Ammon's horn (tissue), 1 donor: ENCODE data around the gene E2F3.

Source experiments
- DNase-seq: peaks from one replicate; pipeline ENCODE4 v3.0.0-alpha.2; 2016; ENCODE audit warnings: low spot score

The E2F3 gene

DNA sequence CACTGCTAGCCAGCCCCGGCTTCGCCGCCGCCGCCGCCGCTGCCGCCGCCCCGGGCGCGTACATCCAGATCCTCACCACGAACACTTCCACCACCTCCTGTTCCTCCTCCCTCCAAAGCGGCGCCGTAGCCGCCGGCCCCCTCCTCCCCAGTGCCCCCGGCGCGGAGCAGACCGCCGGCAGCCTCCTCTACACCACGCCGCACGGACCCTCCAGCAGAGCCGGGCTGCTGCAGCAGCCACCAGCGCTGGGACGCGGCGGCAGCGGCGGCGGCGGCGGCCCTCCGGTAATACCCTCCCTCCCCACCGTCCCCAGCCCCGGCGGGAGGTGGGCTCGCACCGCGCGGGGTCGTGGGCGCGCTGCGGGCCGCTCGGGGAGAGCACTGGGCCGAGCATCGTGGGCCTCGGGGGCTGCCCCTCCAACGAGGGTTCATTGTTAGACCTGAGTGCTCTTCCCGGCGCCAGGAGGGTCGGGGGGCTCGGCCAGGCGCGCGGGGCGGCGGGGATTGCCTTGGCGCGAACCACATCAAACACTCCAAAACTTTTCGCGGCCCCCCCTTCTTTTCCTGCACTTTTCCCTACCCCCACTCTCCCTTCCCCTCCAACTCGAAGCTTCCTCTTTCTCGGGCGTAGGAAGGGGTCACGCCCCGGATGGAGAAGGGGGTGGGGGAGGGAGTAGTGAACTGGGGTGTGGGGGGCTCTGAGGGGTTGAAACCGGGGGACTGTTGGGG lies 827 bp downstream of the E2F3 start:
- peak; percentile 49 for DNase-seq

DNA sequence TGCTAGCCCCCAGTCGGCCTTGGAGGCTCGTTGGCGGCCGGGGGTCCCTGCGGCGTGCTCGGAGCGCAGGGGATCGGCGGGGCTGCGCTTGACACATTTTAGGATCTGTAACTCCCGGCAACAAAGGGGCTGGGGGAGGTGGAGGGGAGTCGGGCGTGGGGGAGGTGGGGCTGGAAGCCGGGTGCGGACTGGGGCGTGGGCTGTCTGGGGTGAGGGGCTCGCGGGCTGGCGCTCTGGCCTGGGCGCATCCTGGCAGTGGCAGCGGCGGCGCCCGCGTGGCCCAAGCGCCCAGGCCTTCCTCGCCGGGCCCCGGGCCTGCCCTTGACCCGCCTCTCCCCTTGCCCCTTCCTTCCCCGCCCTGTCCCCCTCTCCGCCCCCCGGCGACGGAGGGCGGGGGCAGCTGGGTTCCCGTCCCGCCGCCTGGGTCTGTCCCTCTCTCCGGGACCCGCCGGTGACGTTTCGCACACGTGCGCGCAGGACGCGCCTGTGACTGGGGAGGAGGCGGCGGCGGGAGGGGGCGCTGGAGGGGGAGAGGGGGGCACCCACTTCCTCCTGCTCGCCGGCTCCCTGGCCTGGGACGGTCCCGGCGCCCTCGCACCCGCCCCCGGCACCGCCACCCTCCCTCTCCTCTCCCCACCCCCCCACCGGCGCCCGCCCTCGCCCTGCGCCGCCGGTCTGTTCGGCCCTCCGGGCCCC lies 1.5 kb downstream of the E2F3 start:
- DNase-seq: peak; percentile 85

- peak; percentile 20 for DNase-seq
Measured at GRCh38 chr6:20403766-20404640, 2.3 kb downstream of the E2F3 start.

DNA sequence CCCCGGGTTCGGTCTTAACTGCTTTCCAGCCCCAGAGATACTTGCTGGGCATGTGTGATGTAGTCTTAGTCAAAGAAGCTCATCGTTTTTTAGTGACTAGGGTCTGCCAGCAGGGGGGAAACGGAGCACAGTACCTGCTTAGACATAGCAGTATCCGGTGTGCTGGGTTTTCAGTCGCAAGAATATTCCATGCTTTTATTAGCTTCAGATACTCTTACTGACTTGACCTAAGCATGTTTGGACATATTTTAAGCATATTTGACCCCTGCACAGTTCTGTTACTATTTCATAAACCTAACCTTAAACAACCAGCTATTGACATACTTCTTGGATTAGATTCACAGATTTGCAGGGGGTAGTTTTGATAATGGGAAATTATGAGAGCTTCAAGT lies 3.0 kb downstream of the E2F3 start:
- peak; percentile 53 for DNase-seq

- no peak for DNase-seq
Measured at GRCh38 chr6:20408851-20409250, 7.2 kb downstream of the E2F3 start.

DNA sequence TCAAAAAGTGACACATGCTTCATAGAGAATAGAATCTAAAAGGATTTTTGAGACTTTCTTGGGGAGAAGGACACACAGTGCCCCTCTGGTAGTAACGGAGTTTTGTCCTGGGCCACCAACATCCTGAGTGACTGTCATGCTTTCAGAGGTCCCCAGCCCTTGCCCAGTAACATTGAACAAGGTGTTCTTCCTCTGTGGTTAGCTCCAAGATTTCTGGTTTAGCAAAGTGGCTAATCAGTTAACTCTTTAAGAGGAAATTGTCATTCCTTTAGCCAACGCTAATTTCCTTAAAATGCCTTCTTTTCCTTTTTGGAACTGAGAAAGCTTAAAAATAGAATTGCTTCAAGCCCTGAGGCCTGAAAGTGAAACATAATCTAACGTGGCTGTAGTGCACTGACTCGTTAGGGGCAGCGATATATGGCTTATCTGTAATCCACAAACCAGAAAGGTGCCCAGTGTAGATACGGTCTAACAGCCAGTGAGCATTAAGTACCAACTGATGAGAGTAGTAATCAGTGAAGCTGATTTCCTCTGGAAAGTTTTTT lies 7.8 kb downstream of the E2F3 start:
- no peak for DNase-seq

DNA sequence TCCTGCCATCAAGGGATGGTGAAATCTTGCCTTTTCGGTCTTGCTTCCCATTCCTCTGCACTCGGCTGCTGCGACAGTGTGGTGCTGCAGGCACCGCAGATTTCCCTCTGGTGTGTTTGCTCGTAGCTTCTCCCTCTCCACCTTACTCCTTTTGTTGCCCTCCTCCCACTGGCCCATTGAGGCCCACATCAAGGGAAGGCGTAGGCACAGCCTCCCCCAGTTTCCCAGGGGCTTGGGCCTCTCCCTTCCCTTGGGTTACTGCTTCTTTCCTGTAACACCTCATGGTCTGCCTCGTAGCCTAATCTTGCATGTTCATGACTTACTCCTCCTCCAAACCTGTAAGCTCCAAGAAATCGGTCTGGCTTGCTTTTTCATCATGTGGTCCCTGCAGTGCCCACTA lies 9.9 kb downstream of the E2F3 start:
- DNase-seq: no peak

GRCh38 chr6:20411953-20412681 lies 10.4 kb downstream of the E2F3 start:
- DNase-seq: no peak

DNA sequence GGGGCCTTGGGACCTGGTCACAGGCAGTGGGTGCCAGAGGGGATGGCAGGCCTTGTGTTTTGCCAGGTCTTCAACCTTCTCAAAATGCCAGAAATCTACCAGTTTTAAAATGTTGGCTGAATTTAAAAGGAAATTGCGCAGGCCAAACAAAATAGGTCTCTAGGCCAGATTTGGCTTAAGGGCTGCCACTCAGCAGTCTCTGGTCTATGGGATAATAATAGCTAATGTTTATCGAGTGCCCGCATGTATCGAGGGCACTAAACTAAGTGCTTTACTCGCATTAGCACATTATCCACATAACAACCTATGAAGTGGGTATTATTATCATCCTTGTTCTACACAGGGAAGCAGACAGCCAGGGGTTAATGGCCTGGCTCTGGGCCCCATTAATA lies 11.0 kb downstream of the E2F3 start:
- no peak for DNase-seq

DNA sequence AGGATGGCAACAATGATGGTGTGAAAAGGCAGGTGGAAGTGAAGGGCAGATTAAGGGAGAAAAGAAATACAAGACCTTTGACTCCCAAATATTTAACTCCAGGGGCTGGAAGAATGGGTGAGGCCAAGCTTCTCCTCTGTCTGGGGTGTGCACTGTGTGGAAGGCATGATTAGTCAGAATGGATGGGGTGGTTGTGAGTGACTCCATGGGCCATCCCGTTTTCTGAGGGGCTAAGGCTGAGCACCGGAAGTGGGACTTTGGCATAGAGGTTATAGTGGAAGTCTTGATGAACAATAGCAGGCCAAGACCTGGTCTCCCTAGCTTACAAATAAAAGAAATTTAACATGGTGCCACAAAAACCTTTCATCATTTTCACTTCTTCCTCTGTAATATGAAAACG lies 12.1 kb downstream of the E2F3 start:
- no peak for DNase-seq

DNA sequence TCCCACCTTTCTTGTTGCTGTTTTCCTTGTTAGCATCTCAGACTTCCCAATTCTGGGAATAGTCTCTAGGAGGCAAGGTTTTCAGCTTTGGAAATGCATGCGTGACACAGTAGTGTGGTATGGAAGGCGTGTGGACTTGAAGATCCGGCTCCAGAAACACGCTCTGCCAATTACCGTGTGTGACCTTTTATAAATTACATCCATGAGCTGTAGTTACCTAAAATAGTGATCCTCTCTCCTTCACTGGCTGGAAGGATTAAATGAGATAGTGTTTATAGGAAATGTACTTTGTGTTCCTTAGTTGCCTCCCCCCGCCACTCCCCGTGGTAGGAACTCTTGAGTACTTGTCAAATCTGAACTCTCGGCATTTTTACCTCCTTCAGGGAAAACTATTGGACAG lies 13.0 kb downstream of the E2F3 start:
- DNase-seq: no peak

- no peak for DNase-seq
Measured at GRCh38 chr6:20415304-20415703, 13.6 kb downstream of the E2F3 start.

- no peak for DNase-seq
Measured at GRCh38 chr6:20415712-20416454, 14.2 kb downstream of the E2F3 start.

- DNase-seq: no peak
Measured at GRCh38 chr6:20416567-20417345, 15.1 kb downstream of the E2F3 start.

GRCh38 chr6:20417819-20418218 lies 16.1 kb downstream of the E2F3 start:
- DNase-seq: no peak

- no peak for DNase-seq
Measured at GRCh38 chr6:20426177-20427082, 24.8 kb downstream of the E2F3 start.

DNA sequence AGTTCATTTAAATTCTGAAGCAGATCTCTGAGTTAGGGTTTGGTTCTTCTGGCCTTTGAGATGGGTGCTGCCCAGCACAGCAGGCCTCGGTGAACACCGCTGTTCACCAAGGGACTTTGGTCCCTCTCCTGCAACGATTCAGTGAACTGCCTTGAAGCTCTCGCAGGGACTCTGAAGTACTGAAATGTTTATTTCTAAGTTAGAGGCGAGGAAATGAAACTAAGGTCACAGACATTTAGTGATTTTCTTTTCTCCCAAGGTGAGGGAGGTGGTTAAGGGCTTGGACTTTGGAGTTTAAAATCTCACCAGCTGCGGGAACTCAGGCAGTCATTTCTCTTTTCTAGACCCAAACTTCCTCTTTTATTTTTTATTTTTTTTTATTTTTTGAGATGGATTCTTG lies 26.2 kb downstream of the E2F3 start:
- no peak for DNase-seq

- DNase-seq: no peak
Measured at GRCh38 chr6:20432692-20433091, 31.0 kb downstream of the E2F3 start.

DNA sequence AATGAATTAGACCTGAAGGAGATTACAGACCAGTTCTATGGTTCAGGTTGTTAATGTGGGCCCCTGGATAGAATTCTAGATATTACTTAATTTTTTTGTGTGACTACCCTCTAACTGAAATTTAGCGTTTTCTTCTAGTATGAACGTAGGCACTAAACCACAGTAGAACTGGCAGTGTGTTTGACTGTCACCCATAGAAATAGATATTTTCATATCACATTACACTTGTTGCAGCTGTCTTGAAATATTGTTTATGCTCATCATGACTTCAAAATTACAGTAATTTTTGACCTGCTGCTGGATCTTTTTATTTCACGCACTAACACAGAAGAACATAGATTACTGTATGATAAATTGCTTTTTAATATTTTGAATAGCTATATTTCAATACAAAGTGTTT lies 31.6 kb downstream of the E2F3 start:
- no peak for DNase-seq
